WTC11 (cell line): Measurements from ENCODE around the gene RNASET2. TPM values are rescaled to one million over a fixed set of nuclear protein-coding genes. Genes with fewer than 3 reads are reported as not detected.

Source experiments
- ATAC-seq: fragments of 200-7000 bp; cut with Tn5 transposase; 2 replicates; pipeline ENCODE4 v1.10.0; 2021; ENCODE audit warnings: mild to moderate bottlenecking, moderate library complexity
- CTCF ChIA-PET: fragments of 300-600 bp; sonication (Branson Sonifier 250); formaldehyde crosslinking; loops from one replicate; lab custom pipeline; 2021; ENCODE audit warnings: antibody characterized with exemption; lab: Charles Lee
- POLR2A ChIA-PET: fragments of 350-600 bp; sonication (Branson Sonifier 250); formaldehyde crosslinking; loops from one replicate; lab custom pipeline; 2021; ENCODE audit warnings: antibody characterized with exemption; lab: Charles Lee
- DNase-seq: peaks from one replicate; pipeline ENCODE4 v3.0.0; 2021; ENCODE audit warnings: low spot score
- H3K27ac Mint-ChIP-seq: 2 replicates; pipeline ENCODE4 v1.8.0; 2021; ENCODE audit warnings: mixed read lengths
- H3K27me3 Mint-ChIP-seq: 2 replicates; pipeline ENCODE4 v1.8.0; 2021; ENCODE audit warnings: low read depth, mild to moderate bottlenecking, moderate library complexity, mixed read lengths
- H3K36me3 Mint-ChIP-seq: 2 replicates; pipeline ENCODE4 v1.8.0; 2021; ENCODE audit warnings: mixed read lengths
- H3K4me1 Mint-ChIP-seq: 2 replicates; pipeline ENCODE4 v1.8.0; 2022; ENCODE audit warnings: mixed read lengths
- H3K4me3 Mint-ChIP-seq: 2 replicates; pipeline ENCODE4 v1.8.0; 2021; ENCODE audit warnings: mild to moderate bottlenecking, moderate library complexity, mixed read lengths
- H3K9me3 Mint-ChIP-seq: 2 replicates; pipeline ENCODE4 v1.8.0; 2021; ENCODE audit warnings: mixed read lengths
- ATF1 ChIP-seq: sonication (generic); formaldehyde crosslinking; IDR thresholded peaks from 2 replicates; pipeline ENCODE4 v1.8.1; 2023; ENCODE audit warnings: mild to moderate bottlenecking, moderate library complexity, missing genetic modification reagents
- ATF6 ChIP-seq: sonication (generic); formaldehyde crosslinking; IDR thresholded peaks from 2 replicates; pipeline ENCODE4 v1.8.1; 2023; ENCODE audit warnings: mild to moderate bottlenecking, missing genetic modification reagents
- CDX4 ChIP-seq: fragments of 250-450 bp; sonication (Bioruptor Pico); IDR thresholded peaks from 2 replicates; pipeline ENCODE4 v1.9.0; 2021; ENCODE audit warnings: moderate library complexity, mild to moderate bottlenecking, inconsistent platforms, borderline replicate concordance
- FOXK1 ChIP-seq: sonication (generic); formaldehyde crosslinking; IDR thresholded peaks from 2 replicates; pipeline ENCODE4 v1.8.0; 2022; ENCODE audit warnings: mild to moderate bottlenecking, moderate library complexity, missing genetic modification reagents
- GRHL2 ChIP-seq: fragments of 250-450 bp; sonication (Bioruptor Pico); IDR thresholded peaks from 2 replicates; pipeline ENCODE4 v1.8.0; 2022; ENCODE audit warnings: mild to moderate bottlenecking, moderate library complexity; ENCODE audit not compliant: insufficient replicate concordance, severe bottlenecking
- HMGA2 ChIP-seq: fragments of 250-450 bp; sonication (Bioruptor Pico); IDR thresholded peaks from 2 replicates; pipeline ENCODE4 v1.4.0; 2021; ENCODE audit warnings: mild to moderate bottlenecking, moderate library complexity
- JUN ChIP-seq: sonication (generic); formaldehyde crosslinking; IDR thresholded peaks from 2 replicates; pipeline ENCODE4 v1.8.0; 2023; ENCODE audit warnings: mild to moderate bottlenecking, missing genetic modification reagents
- MYBL2 ChIP-seq: sonication (generic); formaldehyde crosslinking; IDR thresholded peaks from 2 replicates; pipeline ENCODE4 v1.8.1; 2023; ENCODE audit warnings: mild to moderate bottlenecking, moderate library complexity, missing genetic modification reagents
- NFE2L1 ChIP-seq: sonication (generic); formaldehyde crosslinking; IDR thresholded peaks from 2 replicates; pipeline ENCODE4 v1.8.1; 2023; ENCODE audit warnings: missing genetic modification reagents
- NFYB ChIP-seq: sonication (generic); formaldehyde crosslinking; conservative IDR thresholded peaks from 2 replicates; pipeline ENCODE4 v1.8.0; 2022; ENCODE audit warnings: low read depth, missing genetic modification reagents
- NR2C2 ChIP-seq: sonication (generic); formaldehyde crosslinking; IDR thresholded peaks from 2 replicates; pipeline ENCODE4 v1.8.0; 2022; ENCODE audit warnings: mild to moderate bottlenecking, missing genetic modification reagents
- RORB ChIP-seq: fragments of 250-450 bp; sonication (Bioruptor Pico); IDR thresholded peaks from 2 replicates; pipeline ENCODE4 v1.9.0; 2021; ENCODE audit warnings: mild to moderate bottlenecking
- TCF7 ChIP-seq: sonication (generic); formaldehyde crosslinking; IDR thresholded peaks from 2 replicates; pipeline ENCODE4 v1.8.0; 2022; ENCODE audit warnings: mild to moderate bottlenecking, low read depth, missing genetic modification reagents, moderate library complexity
- TEAD4 ChIP-seq: sonication (generic); formaldehyde crosslinking; IDR thresholded peaks from 2 replicates; pipeline ENCODE4 v1.8.0; 2022; ENCODE audit warnings: mild to moderate bottlenecking, missing genetic modification reagents
- USF2 ChIP-seq: sonication (generic); formaldehyde crosslinking; IDR thresholded peaks from 2 replicates; pipeline ENCODE4 v1.8.1; 2023; ENCODE audit warnings: mild to moderate bottlenecking, missing genetic modification reagents, moderate library complexity
- ZNF138 ChIP-seq: sonication (generic); formaldehyde crosslinking; conservative IDR thresholded peaks from 2 replicates; pipeline ENCODE4 v1.8.1; 2022; ENCODE audit warnings: mild to moderate bottlenecking, moderate library complexity, missing genetic modification reagents
- ZNF317 ChIP-seq: sonication (generic); formaldehyde crosslinking; IDR thresholded peaks from 2 replicates; pipeline ENCODE4 v1.8.1; 2023; ENCODE audit warnings: low read depth, mild to moderate bottlenecking, moderate library complexity, missing genetic modification reagents, borderline replicate concordance
- ZNF671 ChIP-seq: fragments of 250-450 bp; sonication (Bioruptor Pico); IDR thresholded peaks from 2 replicates; pipeline ENCODE4 v1.8.0; 2021; ENCODE audit warnings: mild to moderate bottlenecking
- ZSCAN18 ChIP-seq: fragments of 250-450 bp; sonication (Bioruptor Pico); IDR thresholded peaks from 2 replicates; pipeline ENCODE4 v2.1.2; 2022; ENCODE audit warnings: mild to moderate bottlenecking, moderate library complexity
- total RNA-seq: library from RNA; stranded (reverse); gene quantifications from 3 replicates; pipeline ENCODE4 v1.2.3, GENCODE V29; 2021
- TF ChIP-seq, protein P1 (sequence below): fragments of 250-450 bp; sonication (Bioruptor Pico); IDR thresholded peaks from 2 replicates; pipeline ENCODE4 v1.9.0; 2021; ENCODE audit warnings: mild to moderate bottlenecking
- TF ChIP-seq, protein P2 (sequence below): sonication (generic); formaldehyde crosslinking; IDR thresholded peaks from 2 replicates; pipeline ENCODE4 v1.8.1; 2022; ENCODE audit warnings: low read depth, mild to moderate bottlenecking, moderate library complexity, missing genetic modification reagents, borderline replicate concordance
- TF ChIP-seq, protein P3 (sequence below): sonication (generic); formaldehyde crosslinking; IDR thresholded peaks from 2 replicates; pipeline ENCODE4 v1.8.1; 2023; ENCODE audit warnings: mild to moderate bottlenecking, missing genetic modification reagents, moderate library complexity
- TF ChIP-seq, protein P4 (sequence below): sonication (generic); formaldehyde crosslinking; conservative IDR thresholded peaks from 2 replicates; pipeline ENCODE4 v1.8.1; 2022; ENCODE audit warnings: mild to moderate bottlenecking, missing genetic modification reagents
- TF ChIP-seq, protein P5 (sequence below): fragments of 250-450 bp; sonication (Bioruptor Pico); IDR thresholded peaks from 2 replicates; pipeline ENCODE4 v1.9.0; 2021; ENCODE audit warnings: mild to moderate bottlenecking

The RNASET2 gene
- total RNA-seq, 1 experiment from 2014 or later: 35.6 TPM

- ATAC-seq (no peak), DNase-seq (no peak)
- H3K36me3 Mint-ChIP-seq: peaks cover 25% of the 10 kb centered on the region
- TF ChIP-seq, protein P1, sequence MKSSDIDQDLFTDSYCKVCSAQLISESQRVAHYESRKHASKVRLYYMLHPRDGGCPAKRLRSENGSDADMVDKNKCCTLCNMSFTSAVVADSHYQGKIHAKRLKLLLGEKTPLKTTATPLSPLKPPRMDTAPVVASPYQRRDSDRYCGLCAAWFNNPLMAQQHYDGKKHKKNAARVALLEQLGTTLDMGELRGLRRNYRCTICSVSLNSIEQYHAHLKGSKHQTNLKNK (CRISPR knock-in tag): no peak
- TF ChIP-seq ZNF317: no peak
- no peak for TF ChIP-seq ZNF138
- no peak for TF ChIP-seq USF2 (CRISPR knock-in tag)
- TF ChIP-seq, protein P2, sequence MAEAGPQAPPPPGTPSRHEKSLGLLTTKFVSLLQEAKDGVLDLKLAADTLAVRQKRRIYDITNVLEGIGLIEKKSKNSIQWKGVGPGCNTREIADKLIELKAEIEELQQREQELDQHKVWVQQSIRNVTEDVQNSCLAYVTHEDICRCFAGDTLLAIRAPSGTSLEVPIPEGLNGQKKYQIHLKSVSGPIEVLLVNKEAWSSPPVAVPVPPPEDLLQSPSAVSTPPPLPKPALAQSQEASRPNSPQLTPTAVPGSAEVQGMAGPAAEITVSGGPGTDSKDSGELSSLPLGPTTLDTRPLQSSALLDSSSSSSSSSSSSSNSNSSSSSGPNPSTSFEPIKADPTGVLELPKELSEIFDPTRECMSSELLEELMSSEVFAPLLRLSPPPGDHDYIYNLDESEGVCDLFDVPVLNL (CRISPR knock-in tag): no peak
- TF ChIP-seq MYBL2 (CRISPR knock-in tag): no peak
- TF ChIP-seq ATF1 (CRISPR knock-in tag): no peak
- TF ChIP-seq RORB (CRISPR knock-in tag): no peak
- no peak for TF ChIP-seq ATF6 (CRISPR knock-in tag)
- TF ChIP-seq FOXK1 (CRISPR knock-in tag): no peak
- no peak for TF ChIP-seq TCF7
- no peak for TF ChIP-seq NFYB (CRISPR knock-in tag)
- TF ChIP-seq NFE2L1: no peak
- TF ChIP-seq NR2C2 (CRISPR knock-in tag): no peak
- TF ChIP-seq, protein P3, sequence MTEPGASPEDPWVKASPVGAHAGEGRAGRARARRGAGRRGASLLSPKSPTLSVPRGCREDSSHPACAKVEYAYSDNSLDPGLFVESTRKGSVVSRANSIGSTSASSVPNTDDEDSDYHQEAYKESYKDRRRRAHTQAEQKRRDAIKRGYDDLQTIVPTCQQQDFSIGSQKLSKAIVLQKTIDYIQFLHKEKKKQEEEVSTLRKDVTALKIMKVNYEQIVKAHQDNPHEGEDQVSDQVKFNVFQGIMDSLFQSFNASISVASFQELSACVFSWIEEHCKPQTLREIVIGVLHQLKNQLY (CRISPR knock-in tag): no peak
- TF ChIP-seq CDX4 (CRISPR knock-in tag): no peak
- no peak overlapping the region for H3K4me3 Mint-ChIP-seq
- H3K4me1 Mint-ChIP-seq: peaks cover 9% of the 10 kb centered on the region
- no peaks in the 10 kb centered on the region for H3K27me3 Mint-ChIP-seq
- POLR2A ChIA-PET: no interaction called here
- H3K27ac Mint-ChIP-seq: no peak overlapping the region
- CTCF ChIA-PET: interaction anchor here (1.5 kb wide), 1 partner anchor 10 kb away, joined by 3 read pairs; no protein-coding TSS in a partner anchor
- H3K9me3 Mint-ChIP-seq: no peaks in the 10 kb centered on the region
Observed at GRCh38 chr6:166940643-166941068, 15.7 kb downstream of the RNASET2 start.

- Mint-ChIP-seq H3K27me3 (no peaks in the 10 kb centered on the region), H3K4me3 (no peak overlapping the region), H3K9me3 (no peaks in the 10 kb centered on the region), H3K27ac (0 out of 2 replicates have a peak overlapping the region, but pooled peaks have one; percentile 63), H3K36me3 (peaks cover 18% of the 10 kb centered on the region), H3K4me1 (peaks cover 9% of the 10 kb centered on the region)
- DNase-seq: no peak
- ChIA-PET CTCF (no interaction called here), POLR2A (no interaction called here)
- ATAC-seq: no peak
- TF ChIP-seq TEAD4 (no peak), GRHL2 (no peak), RORB (CRISPR knock-in tag) (no peak), ZSCAN18 (CRISPR knock-in tag) (no peak), HMGA2 (CRISPR knock-in tag) (no peak), ZNF671 (CRISPR knock-in tag) (no peak), JUN (CRISPR knock-in tag) (no peak)
- TF ChIP-seq, protein P4, sequence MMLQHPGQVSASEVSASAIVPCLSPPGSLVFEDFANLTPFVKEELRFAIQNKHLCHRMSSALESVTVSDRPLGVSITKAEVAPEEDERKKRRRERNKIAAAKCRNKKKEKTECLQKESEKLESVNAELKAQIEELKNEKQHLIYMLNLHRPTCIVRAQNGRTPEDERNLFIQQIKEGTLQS (CRISPR knock-in tag): no peak
- TF ChIP-seq, protein P5, sequence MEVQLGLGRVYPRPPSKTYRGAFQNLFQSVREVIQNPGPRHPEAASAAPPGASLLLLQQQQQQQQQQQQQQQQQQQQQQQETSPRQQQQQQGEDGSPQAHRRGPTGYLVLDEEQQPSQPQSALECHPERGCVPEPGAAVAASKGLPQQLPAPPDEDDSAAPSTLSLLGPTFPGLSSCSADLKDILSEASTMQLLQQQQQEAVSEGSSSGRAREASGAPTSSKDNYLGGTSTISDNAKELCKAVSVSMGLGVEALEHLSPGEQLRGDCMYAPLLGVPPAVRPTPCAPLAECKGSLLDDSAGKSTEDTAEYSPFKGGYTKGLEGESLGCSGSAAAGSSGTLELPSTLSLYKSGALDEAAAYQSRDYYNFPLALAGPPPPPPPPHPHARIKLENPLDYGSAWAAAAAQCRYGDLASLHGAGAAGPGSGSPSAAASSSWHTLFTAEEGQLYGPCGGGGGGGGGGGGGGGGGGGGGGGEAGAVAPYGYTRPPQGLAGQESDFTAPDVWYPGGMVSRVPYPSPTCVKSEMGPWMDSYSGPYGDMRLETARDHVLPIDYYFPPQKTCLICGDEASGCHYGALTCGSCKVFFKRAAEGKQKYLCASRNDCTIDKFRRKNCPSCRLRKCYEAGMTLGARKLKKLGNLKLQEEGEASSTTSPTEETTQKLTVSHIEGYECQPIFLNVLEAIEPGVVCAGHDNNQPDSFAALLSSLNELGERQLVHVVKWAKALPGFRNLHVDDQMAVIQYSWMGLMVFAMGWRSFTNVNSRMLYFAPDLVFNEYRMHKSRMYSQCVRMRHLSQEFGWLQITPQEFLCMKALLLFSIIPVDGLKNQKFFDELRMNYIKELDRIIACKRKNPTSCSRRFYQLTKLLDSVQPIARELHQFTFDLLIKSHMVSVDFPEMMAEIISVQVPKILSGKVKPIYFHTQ (CRISPR knock-in tag): no peak
Observed at GRCh38 chr6:166939894-166940293, 16.5 kb downstream of the RNASET2 start.
